Glutamatergic neuron (in vitro differentiated cells): ENCODE results near the gene USP13. TPM values are rescaled to one million over a fixed set of nuclear protein-coding genes. Genes with fewer than 3 reads are reported as not detected.

Experiments
- DNase-seq: peaks from one replicate; pipeline ENCODE4 v3.0.0; 2022
- H3K27ac Mint-ChIP-seq: one replicate; pipeline ENCODE4 v1.8.0; 2020; ENCODE audit warnings: mild to moderate bottlenecking, mixed read lengths, inconsistent platforms; ENCODE audit not compliant: unreplicated experiment
- H3K27me3 Mint-ChIP-seq: one replicate; pipeline ENCODE4 v1.8.0; 2020; ENCODE audit warnings: mild to moderate bottlenecking, moderate library complexity, mixed read lengths, inconsistent platforms; ENCODE audit not compliant: unreplicated experiment
- H3K36me3 Mint-ChIP-seq: one replicate; pipeline ENCODE4 v1.8.0; 2020; ENCODE audit warnings: mild to moderate bottlenecking, mixed read lengths, inconsistent platforms; ENCODE audit not compliant: unreplicated experiment
- H3K4me1 Mint-ChIP-seq: one replicate; pipeline ENCODE4 v1.8.0; 2020; ENCODE audit warnings: mild to moderate bottlenecking, low read depth, mixed read lengths, inconsistent platforms; ENCODE audit not compliant: unreplicated experiment
- H3K4me3 Mint-ChIP-seq: one replicate; pipeline ENCODE4 v1.8.0; 2020; ENCODE audit warnings: mild to moderate bottlenecking, mixed read lengths, inconsistent platforms; ENCODE audit not compliant: unreplicated experiment
- H3K9me3 Mint-ChIP-seq: one replicate; pipeline ENCODE4 v1.8.0; 2020; ENCODE audit warnings: mild to moderate bottlenecking, moderate library complexity, mixed read lengths, inconsistent platforms; ENCODE audit not compliant: unreplicated experiment
- total RNA-seq: library from RNA; stranded (reverse); fragmentation: NEBNext Ultra II Directional; extraction: Animal tissue kit (Norgen Biotek cat#: 25700); gene quantifications from one replicate; pipeline ENCODE4 v1.2.1, GENCODE V29; 2021; ENCODE audit not compliant: unreplicated experiment
- TF ChIP-seq, protein P1 (sequence below): fragments of 200-600 bp; sonication (generic); IDR thresholded peaks from one replicate; pipeline ENCODE4 v1.5.0; 2021; ENCODE audit not compliant: partially characterized antibody, unreplicated experiment

Gene USP13
- total RNA-seq, 1 donor from 2014 or later, result 28.5 TPM

DNA sequence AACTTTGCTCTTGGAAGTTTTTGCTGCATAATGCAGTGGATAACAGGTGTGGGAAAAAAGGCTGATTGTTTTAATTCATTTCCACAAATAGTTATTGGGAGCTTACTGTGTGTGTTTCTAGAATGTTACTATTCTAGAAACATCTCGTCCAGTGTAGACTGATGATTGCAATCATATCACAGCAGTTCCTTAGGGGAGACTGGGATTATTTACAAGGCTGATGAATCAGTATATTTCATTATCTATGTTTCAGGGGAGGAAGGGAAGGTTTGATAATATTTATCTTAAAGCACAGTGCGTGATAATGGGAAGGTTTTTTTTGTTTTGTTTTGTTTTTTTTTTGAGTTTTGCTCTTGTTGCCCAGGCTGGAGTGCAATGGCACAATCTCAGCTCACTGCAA is 2.4 kb downstream of the USP13 start:
- DNase-seq, result no peak
- Mint-ChIP-seq H3K36me3 (no peaks in the 10 kb centered on the region), H3K4me1 (peaks cover 43% of the 10 kb centered on the region), H3K27ac (peak overlapping the region; percentile 1), H3K4me3 (peak overlapping the region; percentile 98), H3K9me3 (peaks cover 26% of the 10 kb centered on the region), H3K27me3 (peaks cover 13% of the 10 kb centered on the region)
- TF ChIP-seq, protein P1, sequence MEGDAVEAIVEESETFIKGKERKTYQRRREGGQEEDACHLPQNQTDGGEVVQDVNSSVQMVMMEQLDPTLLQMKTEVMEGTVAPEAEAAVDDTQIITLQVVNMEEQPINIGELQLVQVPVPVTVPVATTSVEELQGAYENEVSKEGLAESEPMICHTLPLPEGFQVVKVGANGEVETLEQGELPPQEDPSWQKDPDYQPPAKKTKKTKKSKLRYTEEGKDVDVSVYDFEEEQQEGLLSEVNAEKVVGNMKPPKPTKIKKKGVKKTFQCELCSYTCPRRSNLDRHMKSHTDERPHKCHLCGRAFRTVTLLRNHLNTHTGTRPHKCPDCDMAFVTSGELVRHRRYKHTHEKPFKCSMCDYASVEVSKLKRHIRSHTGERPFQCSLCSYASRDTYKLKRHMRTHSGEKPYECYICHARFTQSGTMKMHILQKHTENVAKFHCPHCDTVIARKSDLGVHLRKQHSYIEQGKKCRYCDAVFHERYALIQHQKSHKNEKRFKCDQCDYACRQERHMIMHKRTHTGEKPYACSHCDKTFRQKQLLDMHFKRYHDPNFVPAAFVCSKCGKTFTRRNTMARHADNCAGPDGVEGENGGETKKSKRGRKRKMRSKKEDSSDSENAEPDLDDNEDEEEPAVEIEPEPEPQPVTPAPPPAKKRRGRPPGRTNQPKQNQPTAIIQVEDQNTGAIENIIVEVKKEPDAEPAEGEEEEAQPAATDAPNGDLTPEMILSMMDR, result no peak

DNA sequence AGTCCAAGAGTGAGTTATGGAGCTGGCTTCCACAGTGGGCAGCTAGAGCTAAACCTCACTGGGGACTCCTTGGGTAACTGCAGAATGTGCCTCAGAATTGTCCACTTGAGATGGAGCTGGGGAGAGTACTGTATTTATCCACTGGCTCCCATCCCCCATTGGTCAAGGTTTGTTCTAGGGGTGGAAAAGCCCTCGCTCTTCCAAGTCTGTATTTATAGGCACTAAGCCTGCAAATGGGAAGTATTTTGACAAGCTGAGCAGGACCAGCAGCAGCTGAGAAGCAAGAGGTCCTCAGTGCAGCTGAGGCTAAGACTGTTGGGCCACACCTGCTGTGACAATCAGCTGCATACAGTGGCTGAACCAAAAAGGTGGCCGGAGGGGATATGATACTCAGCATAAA is 5.8 kb downstream of the USP13 start:
- Mint-ChIP-seq H3K36me3 (no peaks in the 10 kb centered on the region), H3K4me1 (peaks cover 65% of the 10 kb centered on the region), H3K27me3 (peaks cover 4% of the 10 kb centered on the region), H3K9me3 (peaks cover 22% of the 10 kb centered on the region), H3K27ac (peak overlapping the region; percentile 59), H3K4me3 (no peak overlapping the region)
- no peak for DNase-seq
- TF ChIP-seq, protein P1, result no peak

DNA sequence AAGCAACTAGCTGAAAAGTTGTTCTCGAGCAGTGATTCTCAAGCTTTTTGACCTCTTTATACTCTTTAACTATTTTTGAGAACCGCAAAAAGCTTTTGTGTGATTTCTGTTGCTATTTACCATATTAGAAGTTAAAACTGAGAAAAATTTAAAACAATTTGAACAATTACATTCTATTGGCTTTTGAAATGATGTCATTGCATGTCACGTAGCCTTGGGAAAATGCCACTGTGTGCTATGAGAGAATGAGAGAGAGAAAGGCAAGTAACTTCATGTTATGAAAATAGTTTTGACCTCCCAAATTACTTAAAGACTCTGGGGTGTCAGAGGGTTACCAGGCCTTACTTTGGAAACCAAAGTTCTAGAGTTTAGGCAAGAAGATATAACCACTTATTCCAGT is 8.0 kb downstream of the USP13 start:
- peak overlapping the region; percentile 60 for H3K4me3 Mint-ChIP-seq
- DNase-seq, result no peak
- TF ChIP-seq, protein P1, result no peak
- no peaks in the 10 kb centered on the region for H3K36me3 Mint-ChIP-seq
- H3K9me3 Mint-ChIP-seq, result peaks cover 18% of the 10 kb centered on the region
- peaks cover 71% of the 10 kb centered on the region for H3K4me1 Mint-ChIP-seq
- H3K27ac Mint-ChIP-seq, result peak overlapping the region; percentile 25
- peaks cover 4% of the 10 kb centered on the region for H3K27me3 Mint-ChIP-seq

DNA sequence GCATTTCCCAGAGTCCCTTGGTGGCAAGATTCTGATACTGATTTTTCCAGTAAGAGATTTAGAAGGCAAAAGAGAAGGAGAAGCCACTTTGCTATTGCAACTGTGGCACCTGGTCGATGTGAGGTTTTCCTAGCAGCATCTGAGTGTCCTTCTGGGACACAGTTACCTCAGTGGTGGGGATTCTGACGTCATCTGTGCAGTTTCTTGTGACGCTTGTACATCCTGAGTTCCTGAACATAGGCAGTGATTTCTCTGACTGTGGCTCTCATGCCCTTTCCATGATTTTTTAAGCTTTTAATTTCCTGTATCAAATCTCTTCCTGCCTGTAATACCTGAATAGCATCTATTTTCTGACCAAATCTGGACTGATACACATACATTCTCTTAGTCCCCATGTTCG is 8.9 kb downstream of the USP13 start:
- DNase-seq, result peak; percentile 29
- H3K27ac Mint-ChIP-seq, result peak overlapping the region; percentile 88
- H3K4me3 Mint-ChIP-seq, result peak overlapping the region; percentile 47
- H3K4me1 Mint-ChIP-seq, result peaks cover 69% of the 10 kb centered on the region
- peaks cover 5% of the 10 kb centered on the region for H3K27me3 Mint-ChIP-seq
- no peaks in the 10 kb centered on the region for H3K36me3 Mint-ChIP-seq
- H3K9me3 Mint-ChIP-seq, result peaks cover 18% of the 10 kb centered on the region
- TF ChIP-seq, protein P1, result no peak

DNA sequence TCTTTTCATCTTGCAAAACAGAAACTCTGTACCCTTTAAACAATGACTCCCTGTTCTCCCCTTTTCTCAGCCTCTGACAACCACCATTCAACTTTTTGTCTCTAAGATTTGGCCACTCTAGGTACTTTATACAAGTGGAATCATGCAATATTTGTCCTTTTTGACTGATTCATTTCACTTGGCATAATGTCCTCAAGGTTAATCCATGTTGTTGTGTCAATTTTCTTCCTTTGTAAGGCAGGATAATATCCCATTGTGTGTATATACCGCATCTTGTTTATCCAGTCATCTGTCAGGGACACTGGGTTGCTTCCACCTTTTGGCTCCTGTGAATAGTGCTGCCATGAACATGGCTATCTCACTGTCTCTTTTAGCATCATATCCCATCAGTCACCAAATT is 10.3 kb downstream of the USP13 start:
- H3K4me1 Mint-ChIP-seq, result peaks cover 75% of the 10 kb centered on the region
- no peaks in the 10 kb centered on the region for H3K36me3 Mint-ChIP-seq
- DNase-seq, result no peak
- H3K9me3 Mint-ChIP-seq, result peaks cover 16% of the 10 kb centered on the region
- H3K27ac Mint-ChIP-seq, result peak overlapping the region; percentile 21
- TF ChIP-seq, protein P1, result no peak
- H3K4me3 Mint-ChIP-seq, result peak overlapping the region; percentile 27
- H3K27me3 Mint-ChIP-seq, result peaks cover 5% of the 10 kb centered on the region
